Stimulated activated CD4-positive, alpha-beta T cell treated with anti-CD3 and anti-CD28 coated beads, Interleukin-4, amount 100 ng/mL, for 24 hours (primary cell): ENCODE data around the gene DUS1L.

ENCODE experiments used
- DNase-seq: peaks from one replicate; pipeline ENCODE4 v3.0.0-alpha.2; 2020

Gene DUS1L

DNA sequence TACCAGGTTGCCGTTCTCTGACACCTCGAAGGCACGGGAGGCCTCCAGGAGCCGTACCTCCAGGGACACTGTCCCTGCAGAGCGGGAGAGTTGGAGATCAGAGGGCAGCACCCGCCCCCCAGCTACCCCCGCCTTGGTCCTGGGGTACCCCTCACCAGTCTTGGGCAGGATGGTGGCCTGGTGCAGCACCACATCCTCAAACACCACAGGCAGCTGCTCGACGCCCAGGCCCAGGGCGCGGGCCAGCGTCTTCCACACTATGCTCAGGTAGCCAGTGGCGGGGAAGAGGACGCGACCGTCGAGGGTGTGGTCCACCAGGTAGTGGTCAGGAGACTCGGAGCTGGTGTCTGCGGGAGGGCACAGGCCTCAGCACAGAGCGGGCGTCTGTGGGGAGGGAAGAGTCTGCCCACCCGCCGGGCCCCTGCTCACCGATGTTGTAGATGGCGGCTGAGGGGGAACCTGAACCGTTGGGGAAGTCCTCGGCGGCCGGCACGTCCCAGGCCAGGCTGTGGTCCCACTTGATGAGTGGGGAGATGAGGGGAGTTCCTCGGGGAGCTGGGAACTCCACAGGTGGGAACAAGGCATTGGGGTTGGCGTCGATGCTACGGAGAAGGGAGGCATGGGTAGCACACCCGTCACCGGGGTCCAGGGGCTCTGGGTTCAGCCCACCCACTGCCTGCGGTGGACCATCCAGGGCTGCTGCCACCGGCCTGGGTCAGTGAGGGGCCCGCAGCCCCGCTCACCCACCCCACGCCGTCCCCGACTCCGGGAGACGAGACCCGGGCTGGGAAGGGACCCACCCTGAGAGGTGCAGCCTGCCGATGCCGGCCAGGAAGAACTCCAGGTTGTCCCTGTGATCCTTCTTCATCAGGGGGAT, 22.6 kb upstream of the DUS1L start:
- no peak for DNase-seq

DNA sequence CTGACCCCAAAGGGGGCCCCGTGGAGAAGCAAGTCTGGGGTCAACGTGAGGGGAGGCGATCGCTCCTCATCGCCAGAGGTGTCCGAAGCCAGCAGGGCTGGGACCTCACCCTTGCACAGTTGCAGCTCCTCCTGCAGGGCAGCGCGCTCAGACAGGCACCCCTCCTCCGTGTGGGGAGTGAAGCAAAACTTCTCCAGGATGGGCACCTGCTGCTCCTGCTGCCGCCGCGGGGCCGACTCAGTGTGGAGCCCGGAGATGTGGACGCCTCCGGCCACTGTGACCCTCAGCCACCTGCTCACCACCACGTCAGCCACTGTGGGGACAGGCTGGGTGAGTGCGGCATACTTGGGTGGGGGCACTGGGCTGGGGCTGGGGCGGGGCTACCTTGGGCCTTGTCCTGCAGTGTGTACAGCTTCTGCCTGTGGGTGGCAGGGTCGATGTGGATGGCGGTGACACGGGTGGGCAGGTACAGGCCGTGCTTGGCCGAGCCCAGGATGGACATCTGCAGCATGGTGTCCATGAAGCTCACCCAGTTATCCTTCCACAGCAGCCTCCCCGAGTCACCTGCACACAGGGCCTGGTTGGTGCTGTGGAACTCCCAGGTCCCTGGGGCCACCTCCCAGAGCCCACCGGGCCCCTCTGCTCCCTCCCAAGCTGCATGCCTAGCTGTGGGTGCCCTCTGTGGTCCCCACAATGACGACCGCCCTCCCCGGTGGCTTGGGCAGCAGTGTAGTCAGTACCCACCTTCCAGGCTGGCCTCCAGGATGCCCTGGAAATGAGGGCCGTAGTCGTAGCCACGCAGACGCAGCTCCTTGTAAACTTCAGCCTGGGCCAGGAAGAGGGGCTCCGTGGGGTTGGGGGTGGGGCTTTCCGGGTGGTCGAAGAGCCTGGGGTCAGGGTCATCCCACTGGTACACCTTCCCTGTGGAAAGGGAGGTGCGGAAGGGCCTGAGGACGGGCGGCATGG, 21.6 kb upstream of the DUS1L start:
- no peak for DNase-seq

DNA sequence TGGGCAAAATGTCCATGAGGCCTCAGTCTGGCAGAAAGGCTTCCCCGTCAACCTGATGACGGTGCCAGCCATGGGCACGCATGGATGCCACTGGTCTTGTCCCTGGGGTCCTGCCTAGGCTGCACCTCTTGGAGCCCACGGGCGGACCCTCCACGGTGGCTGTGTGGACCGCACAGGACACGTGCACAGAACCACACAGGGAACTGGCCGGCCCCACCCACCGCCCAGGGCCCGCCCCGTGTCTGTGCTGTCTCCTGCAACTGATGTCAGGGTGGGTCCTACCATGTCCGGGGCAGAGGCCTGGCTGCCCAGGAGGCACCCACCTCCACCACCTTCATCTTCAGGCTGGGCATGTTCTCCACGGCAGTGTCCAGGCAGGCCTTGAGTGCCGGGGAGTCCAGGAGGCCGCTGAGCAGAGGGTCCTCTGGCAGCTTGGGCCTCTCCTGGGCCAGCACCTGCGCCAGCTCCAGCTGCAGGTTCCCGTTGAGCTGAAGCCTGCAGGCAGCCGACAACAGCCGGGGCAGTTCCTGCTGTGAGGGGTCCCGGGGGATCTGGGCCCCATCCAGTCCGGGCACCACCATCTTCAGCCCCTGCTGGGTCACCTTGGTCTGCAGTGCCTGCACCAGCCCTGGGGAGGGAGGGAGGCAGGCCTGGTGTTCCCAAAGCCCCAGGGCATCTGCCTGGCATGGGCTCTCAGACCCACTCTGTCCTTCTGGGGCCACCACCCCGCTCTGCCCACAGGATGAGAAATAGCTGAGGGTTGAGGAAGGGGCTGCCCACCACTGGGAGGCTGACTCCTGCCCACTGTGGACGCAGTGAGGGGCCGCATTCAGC, 20.5 kb upstream of the DUS1L start:
- no peak for DNase-seq

DNA sequence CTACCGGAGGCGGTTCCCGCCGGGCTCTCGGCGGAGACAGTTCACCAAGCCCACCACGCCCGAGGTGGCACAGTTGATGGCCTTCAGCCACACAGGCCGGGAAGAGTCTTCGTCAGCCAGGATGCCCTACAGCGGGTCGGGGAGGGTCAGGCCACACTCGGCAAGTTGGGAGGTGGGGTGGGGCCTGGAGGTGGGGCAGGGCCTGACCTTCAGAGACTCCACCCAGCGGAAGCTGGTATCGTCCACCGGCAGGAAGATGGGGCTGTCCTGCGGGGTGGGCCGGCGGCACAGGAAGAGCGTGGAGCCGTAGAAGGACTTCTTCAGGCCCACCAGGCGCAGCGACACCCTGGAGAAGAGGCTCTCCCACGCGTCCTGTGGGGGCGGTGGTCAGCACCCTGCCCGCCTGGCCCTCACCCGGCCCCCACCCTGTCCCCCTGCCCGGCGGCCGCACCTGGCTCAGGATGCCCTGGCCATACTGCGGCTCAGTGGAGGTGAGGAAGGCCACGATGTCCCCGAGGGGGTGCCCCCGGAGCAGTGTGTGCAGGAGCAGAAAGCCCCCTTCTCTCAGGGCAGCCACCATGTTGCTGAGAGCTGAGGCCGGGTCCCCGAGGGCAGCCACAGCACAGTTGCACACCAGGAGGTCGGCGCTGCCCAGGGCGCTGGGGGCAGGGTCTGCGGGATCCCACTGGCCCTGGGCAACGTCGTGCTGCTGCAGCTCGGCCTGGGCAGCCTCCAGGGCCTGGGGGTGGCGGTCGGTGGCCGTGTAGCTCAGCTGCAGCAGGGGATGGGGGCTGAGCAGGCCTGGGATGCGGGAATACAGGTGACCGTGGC, 19.6 kb upstream of the DUS1L start:
- no peak for DNase-seq

DNA sequence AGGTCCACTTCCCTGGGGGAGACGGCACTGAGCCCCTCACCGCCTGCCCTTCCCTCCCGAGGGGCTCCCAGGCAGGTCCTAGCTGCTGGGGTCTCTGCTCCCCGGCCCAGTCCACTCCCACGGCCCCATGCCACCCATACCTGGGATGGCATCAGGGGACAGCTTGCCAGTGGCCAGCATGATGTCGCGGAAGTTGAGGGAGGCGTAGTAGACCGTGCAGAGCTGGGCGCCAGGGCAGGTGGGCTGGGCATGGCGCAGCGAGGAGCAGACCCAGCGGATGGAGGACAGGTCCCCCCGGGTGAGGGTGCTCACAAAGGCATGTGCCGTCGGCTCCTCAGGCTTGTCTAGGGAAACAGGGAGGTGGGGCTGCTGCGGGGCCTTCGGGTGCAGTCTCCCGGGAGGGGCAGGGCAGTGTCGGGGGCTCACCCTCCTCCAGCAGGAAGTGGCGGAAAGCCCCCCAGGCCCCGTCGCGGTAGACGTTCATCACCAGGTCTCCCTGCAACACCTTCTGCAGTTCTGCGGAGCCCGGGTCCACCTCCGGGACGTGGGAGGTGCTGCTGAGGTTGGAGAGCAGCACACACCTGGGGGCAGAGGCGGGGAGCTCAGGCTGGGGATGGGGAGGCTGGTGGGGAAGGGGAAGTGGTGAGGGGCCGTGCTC, 18.9 kb upstream of the DUS1L start:
- DNase-seq: no peak

DNA sequence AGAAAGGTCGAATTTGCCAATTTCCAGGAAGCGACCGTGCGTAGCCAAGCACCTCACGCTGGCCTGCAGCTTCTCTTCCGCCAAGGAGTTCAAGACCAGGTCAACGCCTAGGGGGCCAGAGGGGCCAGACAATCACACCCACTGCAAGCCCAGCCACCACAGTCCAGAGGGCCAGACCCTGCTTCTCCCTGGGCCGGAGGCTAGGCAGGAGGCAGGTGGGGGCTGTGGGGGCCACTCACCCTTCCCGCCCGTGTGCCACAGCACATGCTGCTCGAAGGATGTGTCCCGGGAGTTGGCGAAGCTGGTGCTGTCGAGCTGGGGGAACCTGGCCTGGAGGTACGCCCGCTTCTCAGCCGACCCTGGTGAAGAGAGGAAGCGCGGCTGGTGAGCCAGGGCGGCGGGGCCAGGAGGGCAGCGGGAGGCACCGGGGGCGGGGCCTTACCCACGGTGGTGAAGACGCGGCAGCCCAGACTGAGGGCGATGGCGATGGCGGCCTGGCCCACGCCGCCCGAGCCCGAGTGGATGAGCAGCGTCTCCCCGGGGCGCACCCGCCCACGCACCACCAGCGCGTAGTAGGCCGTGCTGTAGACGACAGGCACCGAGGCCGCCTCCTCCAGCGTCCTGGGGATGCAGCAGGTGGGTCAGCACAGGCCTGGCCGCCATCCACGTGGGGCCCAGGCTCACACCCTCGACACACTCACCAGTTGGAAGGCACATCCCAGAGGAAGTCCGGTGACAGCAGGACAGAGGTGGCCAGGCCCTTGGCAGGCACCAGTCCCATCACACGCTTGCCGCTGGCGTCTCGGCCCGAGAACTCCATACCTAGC, 18.1 kb upstream of the DUS1L start:
- no peak for DNase-seq

DNA sequence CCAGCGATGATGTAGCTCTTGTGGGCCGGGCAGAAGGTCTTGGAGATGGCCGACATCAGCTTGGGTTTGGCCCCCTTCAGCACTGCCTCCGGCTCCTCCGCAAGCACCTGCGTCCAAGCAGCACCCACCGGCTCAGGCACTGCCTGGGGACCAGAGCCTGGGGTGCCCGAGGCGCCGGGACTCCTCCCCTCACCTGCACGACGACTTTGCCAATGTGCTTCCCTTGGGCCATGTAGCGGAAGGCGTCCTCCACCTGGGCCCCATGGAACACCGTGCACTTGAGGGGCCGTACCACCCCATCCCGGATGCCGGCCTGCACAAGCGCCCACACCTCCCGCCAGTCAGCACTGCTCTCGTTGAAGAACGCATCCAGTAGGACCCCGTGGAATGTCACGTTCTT, 17.4 kb upstream of the DUS1L start:
- no peak for DNase-seq

DNA sequence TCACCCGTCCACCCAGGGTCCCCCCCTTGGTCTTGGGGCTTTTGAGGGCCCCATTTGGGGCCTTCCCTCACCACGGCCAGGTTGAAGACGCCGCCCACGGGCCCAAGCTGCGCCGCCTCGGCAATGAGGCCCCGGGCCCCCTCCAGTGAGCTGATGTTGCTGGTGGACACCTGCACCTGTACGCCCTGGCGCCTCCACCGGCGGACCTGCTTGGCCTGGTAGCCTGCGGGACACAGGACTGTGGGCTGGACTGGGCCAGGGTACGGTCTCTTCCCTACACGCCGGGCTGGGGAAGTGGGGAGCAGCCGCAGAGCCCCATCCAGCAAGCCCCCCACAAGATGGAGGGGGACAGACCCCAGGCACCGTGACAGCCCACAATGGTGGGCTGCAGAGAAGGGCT, 16.9 kb upstream of the DUS1L start:
- no peak for DNase-seq

DNA sequence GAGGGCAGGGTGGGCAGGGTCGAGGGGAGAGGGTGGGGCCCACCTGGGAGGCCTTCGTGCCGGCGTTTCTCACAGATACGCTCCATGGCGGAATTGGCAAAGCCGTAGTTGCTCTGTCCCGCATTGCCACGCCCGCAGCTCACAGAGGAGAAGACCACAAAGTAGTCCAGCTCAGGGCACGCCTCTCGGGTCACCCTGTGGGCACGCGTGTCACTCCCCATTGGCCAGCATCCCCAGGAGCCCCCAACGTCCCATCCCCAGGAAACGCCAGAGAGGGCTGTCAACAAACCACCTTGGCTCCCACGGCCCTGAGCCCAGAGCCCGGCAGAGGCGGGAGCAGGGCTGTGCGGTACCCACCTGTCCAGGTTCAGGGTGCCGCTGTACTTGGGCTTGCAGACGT, 16.4 kb upstream of the DUS1L start:
- no peak for DNase-seq

DNA sequence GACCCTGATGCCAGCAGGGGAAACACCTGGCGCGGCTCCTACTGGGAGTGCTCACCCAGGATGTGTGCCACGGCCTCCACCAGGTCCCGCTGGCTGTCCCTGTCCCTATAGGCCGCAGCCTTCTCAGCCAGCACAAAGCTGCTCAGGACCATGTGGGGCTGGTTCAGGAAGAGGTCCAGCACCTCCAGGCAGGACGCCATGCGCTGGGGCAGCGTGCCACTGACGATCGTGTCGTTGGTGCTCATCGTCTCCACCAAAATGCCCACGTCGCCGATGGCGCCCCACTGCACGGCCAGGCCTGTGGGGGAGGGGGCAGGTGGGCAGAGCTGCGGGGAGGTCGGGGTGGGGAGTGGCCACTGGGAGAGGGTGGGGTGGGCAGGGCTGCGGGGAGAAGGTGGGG, 15.9 kb upstream of the DUS1L start:
- no peak for DNase-seq

DNA sequence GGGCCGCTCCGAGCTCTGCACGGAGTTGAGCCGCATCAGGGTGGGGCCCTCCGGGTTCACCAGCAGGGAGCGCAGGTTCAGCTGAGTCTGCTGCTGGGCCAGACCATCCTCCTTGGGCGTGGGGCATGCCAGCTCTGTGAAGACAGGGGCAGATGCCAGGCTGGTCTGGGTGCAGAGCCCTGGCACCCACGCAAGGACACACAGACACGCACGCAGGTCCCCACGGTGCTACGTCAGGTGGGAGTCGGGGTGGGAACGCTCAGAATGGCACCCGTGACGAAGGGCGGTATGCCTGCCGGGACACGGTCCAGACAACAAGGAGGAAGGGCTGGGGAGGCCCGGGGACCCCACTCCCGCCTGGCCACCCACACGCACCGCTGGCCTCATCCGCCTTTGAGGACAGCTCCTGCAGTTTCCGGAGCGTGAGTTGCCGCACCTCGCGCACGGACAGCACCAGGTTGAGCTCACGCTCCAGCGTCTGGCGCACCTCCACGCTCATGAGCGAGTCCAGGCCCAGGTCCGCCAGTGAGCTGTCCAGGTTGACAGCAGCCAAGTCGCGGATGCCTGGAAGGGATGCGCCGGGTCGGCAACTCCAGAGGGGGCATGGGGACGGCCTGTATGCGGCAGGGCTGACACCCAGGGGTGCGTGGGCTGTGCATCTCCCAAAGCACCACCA, 15.3 kb upstream of the DUS1L start:
- no peak for DNase-seq

DNA sequence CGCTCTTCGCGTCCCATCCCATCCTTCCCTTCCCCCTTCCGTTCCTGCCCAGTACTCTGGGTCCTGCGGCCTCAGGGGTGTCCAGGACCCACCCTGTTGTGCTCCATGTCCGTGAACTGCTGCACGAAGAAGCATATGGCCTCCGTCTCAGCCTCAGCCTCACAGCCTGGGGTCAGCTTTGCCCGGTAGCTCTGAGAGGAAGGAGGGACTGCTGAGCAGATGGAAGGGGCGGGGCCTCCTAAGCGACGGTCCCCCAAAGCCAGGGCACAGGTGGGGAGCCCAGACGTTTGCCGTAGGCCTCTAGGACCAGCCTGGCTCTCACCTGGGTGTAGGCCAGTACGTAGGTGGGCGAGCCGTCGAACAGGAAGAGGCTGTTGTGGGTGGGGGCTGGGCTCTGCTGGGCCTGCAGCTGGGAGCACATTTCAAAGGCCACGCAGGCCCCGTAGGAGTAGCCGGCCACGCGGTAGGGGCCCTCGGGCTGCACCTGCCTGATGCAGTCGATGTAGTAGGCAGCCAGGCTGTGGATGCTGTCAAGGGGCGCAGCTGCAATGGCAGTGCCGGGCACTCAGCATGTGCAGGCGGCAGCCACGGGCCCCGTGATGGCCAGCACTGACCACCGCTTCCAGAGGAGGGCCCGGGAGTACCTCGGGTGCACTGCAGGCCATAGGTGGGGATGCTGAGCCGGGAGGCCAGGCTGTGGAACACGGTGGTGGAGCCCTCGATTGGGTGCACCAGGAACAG, 14.6 kb upstream of the DUS1L start:
- no peak for DNase-seq

DNA sequence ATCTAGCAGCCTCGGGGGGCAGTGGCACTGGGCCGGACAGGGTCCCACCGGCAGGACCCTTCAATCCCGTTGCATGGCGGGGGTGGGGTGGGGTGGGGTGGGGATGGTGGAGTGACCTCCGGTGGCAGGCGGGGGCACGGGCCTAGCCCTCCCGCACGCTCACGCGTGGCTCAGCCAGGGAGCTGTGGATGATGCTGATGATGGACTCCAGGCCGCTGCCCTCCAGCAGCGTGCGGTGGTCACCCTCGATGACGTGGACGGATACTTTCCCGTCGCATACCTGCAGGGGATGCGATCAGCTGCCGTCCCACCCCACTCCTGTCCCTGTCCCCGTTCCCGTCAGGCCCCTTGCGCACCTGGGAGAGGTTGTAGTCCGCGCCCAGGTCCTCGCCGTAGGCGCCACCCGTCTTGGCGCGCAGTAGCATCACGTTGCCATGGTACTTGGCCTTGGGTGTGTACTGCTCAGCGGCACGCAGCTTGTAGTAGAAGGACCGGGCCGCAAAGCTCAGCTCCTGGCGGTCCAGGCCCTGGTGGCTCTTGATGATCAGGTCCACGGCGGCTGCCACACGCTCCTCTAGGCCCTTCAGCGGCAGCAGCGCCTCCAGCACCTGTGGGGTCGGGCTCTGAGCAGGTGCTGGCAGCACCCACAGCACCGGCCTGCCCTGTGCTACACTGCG, 13.5 kb upstream of the DUS1L start:
- no peak for DNase-seq

DNA sequence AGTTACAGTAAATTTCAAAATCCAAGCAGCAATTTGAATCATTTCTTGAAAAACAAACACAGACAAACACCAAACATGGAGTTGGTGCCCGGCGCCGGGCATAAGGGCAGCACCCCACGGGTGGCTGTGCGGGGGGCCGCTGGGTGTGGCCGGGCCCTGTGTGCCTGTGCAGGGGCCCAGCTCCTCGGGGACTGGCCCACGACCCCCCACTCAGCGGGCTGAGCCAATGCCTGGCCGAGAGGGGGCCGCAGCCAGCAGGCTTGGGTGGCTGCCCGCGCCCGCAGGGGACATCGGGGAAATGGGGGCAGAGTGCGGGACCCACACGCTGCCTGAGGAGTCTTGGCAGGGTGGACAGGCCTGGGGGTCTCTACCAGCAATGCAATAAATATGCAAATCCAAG, 12.8 kb upstream of the DUS1L start:
- DNase-seq: no peak

DNA sequence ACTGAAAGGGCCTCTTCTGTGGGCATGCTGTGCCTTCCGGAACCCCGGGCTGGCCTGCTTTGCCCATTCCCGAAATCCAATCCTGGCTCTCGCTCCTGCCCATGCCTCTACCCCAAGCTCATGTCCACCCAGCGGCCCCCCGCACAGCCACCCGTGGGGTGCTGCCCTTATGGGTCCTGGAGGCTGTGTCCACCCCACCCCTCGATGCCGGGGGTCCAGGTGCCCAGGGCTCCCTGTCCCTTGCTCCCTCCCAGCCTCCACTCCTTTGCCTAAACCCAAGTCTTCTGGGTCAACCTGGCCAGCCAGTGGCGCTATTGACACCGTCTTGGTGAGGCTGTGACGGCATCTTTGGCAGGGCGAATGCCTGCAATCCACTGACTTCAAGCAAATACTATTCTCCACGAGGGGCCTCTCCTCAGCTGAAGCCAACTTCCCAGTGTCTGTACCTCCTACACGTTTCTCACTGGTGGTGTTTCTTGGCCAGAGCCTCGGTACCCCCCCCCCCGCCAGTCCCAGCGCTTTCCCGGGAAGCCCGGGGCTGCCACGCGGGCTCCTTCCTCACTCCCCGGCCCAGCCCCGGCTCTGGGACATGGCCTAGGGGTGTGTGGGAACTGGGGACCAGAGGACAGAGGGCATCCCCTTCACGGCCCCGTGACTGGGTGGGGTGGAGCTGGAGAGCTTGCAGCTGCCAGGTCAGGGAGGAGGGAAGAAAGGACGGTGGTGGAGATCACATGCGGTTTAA, 12.2 kb upstream of the DUS1L start:
- DNase-seq: no peak

DNA sequence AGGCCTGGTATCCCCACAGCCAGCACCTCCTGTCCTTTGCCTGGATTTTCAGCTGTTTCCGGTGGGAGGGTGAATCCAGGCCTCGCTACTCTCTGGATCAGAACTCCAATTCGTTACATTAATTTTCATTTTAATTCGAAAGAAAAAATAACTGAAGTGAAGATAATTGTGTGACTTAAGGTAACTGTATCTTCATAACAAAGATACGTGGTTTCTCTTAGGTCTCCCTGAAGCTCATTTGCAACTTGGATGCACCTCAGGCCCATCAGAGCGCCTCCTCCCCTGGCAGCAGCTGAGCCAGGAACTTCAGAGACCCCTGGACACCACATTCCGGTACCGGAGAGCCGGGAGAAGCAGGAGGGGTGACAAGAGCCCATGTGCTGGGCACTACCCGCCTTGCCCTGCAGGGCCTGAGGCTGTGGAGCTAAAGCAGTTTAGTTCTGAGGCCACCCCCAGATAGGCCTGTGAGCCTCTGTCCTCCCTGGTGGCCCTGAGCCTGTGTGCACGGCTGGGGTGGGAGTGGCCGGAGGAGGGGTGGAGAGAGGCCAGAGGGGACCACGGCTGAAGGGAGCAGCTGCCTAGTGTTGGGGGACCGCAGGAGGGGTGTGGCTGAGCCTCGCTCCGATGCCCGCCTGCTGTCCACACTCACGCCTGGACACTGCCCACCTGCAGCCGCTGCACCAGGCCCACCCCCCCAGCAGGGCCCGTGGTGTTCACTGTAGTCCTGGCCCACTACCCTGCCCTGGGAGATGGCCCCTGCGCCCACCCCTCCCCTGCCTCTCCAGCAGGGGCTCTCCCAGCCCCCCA, 11.4 kb upstream of the DUS1L start:
- no peak for DNase-seq
